Uterus (tissue), 4 donors: ENCODE measurements around the gene KRT73. TPM values are rescaled to one million over a fixed set of nuclear protein-coding genes. Genes with fewer than 3 reads are reported as not detected.

Source experiments
- DNase-seq, 2 donors: peaks; one replicate each; pipeline ENCODE4 v3.0.0-alpha.2; 2019 to 2020
- H3K27ac ChIP-seq, 2 donors: fragments of 200-600 bp; sonication (generic); 1 replicate in 1 of 2; 2 replicates in 1 of 2; pipeline ENCODE4 v1.5.1; 2016 to 2018
- H3K27me3 ChIP-seq, 2 donors: fragments of 200-600 bp; sonication (generic); one replicate each; pipeline ENCODE4 v1.5.1; 2018 to 2019; ENCODE audit warnings: control low read depth in 1 of 2
- H3K36me3 ChIP-seq, 2 donors: fragments of 200-600 bp; sonication (generic); one replicate each; pipeline ENCODE4 v1.5.1; 2019; ENCODE audit warnings: control low read depth in 1 of 2
- H3K4me1 ChIP-seq, 2 donors: fragments of 200-600 bp; sonication (generic); one replicate each; pipeline ENCODE4 v1.5.1; 2018 to 2019; ENCODE audit warnings: control low read depth in 1 of 2
- H3K4me3 ChIP-seq, 2 donors: fragments of 200-600 bp; sonication (generic); 1 replicate in 1 of 2; 2 replicates in 1 of 2; pipeline ENCODE4 v1.5.1; 2018 to 2019; ENCODE audit warnings: mild to moderate bottlenecking in 1 of 2
- H3K9me3 ChIP-seq, 2 donors: fragments of 200-600 bp; sonication (generic); one replicate each; pipeline ENCODE4 v1.5.1; 2019; ENCODE audit warnings: control low read depth in 1 of 2
- POLR2A ChIP-seq, 2 donors: fragments of 450-650 bp; IDR thresholded peaks; one replicate each; pipeline ENCODE4 v1.6.1; 2016; ENCODE audit warnings: antibody characterized with exemption in 2 of 2, mild to moderate bottlenecking in 1 of 2, moderate library complexity in 1 of 2
- intact Hi-C: fragments of 100-400 bp; cut with DNase I; formaldehyde crosslinking; loops from one replicate; pipeline ENCODE4 v1.15.1; 2023; ENCODE audit warnings: low total_unique reads
- total RNA-seq, 4 donors: library from RNA; depleted of rRNA in 3 of 4; stranded (reverse); fragments of >200 nt in 3 of 4; gene quantifications; one replicate each; pipeline versions ENCODE4 v1.1.0 to v1.2.4, GENCODE V29; 2014 to 2023
- TF ChIP-seq, protein P1 (sequence below), 4 experiments: fragments of 200-600 bp in 2 of 4; fragments of 450-650 bp in 2 of 4; sonication (generic) in 2 of 4; IDR thresholded peaks; one replicate each; pipeline ENCODE4 v1.5.1; 2016 to 2019; ENCODE audit warnings: antibody characterized with exemption in 4 of 4, mild to moderate bottlenecking in 2 of 4, moderate library complexity in 1 of 4
- donor health status: DM: yes; HTN: yes; CAD: no.

Gene KRT73
- total RNA-seq, 4 donors from 2014 or later = not detected

DNA sequence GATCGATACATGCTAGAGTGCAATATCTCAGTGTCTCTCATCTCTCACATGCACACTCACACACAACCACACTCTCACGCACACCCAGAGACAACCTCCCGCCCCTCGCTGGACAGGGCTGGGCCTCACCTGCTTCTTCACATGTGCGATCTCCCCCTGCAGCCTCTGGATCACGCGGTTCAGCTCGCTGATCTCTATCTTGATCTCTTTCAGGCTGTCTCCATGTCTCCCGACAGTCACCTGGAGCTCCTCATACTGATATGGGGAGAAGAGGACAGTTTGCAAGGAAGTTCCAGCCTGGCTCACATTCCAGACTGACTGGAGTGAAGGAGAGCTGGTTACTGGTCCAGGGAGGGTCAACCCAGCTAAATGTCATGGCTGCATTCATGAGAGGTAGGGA, 29.2 kb upstream of the KRT73 start:
- no peak for TF ChIP-seq POLR2A (IDR thresholded peaks at IDR 0.05)
- TF ChIP-seq, protein P1, sequence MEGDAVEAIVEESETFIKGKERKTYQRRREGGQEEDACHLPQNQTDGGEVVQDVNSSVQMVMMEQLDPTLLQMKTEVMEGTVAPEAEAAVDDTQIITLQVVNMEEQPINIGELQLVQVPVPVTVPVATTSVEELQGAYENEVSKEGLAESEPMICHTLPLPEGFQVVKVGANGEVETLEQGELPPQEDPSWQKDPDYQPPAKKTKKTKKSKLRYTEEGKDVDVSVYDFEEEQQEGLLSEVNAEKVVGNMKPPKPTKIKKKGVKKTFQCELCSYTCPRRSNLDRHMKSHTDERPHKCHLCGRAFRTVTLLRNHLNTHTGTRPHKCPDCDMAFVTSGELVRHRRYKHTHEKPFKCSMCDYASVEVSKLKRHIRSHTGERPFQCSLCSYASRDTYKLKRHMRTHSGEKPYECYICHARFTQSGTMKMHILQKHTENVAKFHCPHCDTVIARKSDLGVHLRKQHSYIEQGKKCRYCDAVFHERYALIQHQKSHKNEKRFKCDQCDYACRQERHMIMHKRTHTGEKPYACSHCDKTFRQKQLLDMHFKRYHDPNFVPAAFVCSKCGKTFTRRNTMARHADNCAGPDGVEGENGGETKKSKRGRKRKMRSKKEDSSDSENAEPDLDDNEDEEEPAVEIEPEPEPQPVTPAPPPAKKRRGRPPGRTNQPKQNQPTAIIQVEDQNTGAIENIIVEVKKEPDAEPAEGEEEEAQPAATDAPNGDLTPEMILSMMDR (IDR thresholded peaks at IDR 0.05) = no peak
- intact Hi-C loops = no loop called here
- no peaks in the 10 kb centered on the region for H3K4me1 ChIP-seq
- no peak overlapping the region for H3K4me3 ChIP-seq
- no peaks in the 10 kb centered on the region for H3K9me3 ChIP-seq
- H3K27ac ChIP-seq = no peak overlapping the region
- DNase-seq = no peak
- H3K36me3 ChIP-seq = no peaks in the 10 kb centered on the region
- no peaks in the 10 kb centered on the region for H3K27me3 ChIP-seq

DNA sequence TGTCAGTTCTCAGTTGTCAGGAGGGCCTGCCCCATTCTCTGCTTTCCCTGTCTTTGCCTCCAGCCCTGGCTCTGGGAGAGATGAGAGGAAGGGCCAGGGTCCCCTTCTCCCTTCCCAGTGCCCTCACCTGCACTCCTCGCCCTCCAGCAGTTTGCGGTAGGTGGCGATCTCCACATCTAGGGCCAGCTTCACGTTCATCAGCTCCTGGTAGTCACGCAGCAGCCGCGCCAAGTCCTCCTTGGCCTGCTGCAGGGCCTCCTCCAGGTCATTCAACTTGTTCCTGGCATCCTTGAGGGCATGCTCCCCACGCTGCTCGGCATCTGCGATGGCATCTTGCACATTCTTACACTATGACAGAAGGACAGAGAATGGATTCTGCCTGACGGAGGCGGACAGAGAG, 28.3 kb upstream of the KRT73 start:
- DNase-seq = no peak
- no peaks in the 10 kb centered on the region for H3K36me3 ChIP-seq
- no peaks in the 10 kb centered on the region for H3K27me3 ChIP-seq
- no peaks in the 10 kb centered on the region for H3K4me1 ChIP-seq
- H3K4me3 ChIP-seq = no peak overlapping the region
- intact Hi-C loops = no loop called here
- no peaks in the 10 kb centered on the region for H3K9me3 ChIP-seq
- no peak overlapping the region for H3K27ac ChIP-seq
- TF ChIP-seq, protein P1 (IDR thresholded peaks at IDR 0.05) = no peak
- no peak for TF ChIP-seq POLR2A (IDR thresholded peaks at IDR 0.05)

DNA sequence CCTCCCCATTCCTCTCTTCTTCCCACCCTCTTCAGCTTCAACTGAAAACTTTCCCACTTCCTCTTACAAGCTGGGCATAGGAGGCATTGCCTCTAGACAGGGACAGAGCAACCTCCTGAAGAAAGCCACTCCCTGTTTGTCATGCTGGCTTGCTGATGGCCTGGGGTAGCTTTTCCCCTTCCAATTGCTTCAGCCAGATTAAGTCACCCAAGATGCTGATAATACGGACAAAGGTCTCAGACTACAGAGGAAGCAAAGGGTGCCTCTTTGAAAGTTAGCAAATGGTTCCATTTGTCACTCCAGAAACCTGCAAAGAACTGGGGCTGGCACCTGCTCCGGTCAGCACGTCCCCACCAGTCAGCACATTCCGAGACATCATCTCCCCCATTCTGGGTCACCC, 27.6 kb upstream of the KRT73 start:
- no peaks in the 10 kb centered on the region for H3K36me3 ChIP-seq
- no peaks in the 10 kb centered on the region for H3K4me1 ChIP-seq
- no peak for DNase-seq
- H3K9me3 ChIP-seq = no peaks in the 10 kb centered on the region
- TF ChIP-seq POLR2A (IDR thresholded peaks at IDR 0.05) = no peak
- TF ChIP-seq, protein P1 (IDR thresholded peaks at IDR 0.05) = no peak
- H3K27me3 ChIP-seq = no peaks in the 10 kb centered on the region
- intact Hi-C loops = no loop called here
- no peak overlapping the region for H3K27ac ChIP-seq
- H3K4me3 ChIP-seq = no peak overlapping the region

DNA sequence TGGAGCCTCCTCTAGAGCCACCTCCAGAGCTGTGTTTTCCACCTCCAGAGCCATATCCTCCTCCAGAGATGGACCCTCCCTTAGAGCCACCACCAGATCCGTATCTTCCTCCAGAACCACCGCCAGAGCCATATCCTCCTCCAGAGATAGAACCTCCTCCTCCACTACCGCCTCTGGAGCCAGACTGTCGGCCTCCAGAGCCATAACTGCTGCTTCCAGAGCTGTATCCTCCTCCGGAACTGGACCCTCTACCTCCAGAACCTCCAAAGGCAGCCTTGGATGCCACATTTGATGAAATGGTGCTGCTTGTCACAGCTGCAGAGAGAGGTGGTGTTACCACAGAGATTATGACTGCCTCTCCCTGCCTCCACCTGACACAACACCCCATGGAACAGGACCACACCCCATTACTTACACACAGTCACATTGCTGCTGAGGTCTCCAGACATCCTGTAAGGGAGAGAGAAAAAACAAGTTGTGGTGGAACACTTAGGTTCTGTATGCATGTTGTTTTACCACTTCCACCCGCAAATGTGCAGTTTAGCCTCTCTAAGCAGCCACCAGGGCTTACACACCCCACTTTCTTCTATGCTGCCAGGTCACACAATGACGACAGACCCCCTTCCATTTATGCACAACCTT, 26.9 kb upstream of the KRT73 start:
- intact Hi-C loops = no loop called here
- no peaks in the 10 kb centered on the region for H3K4me1 ChIP-seq
- H3K4me3 ChIP-seq = no peak overlapping the region
- H3K9me3 ChIP-seq = no peaks in the 10 kb centered on the region
- H3K36me3 ChIP-seq = no peaks in the 10 kb centered on the region
- H3K27me3 ChIP-seq = no peaks in the 10 kb centered on the region
- no peak overlapping the region for H3K27ac ChIP-seq
- TF ChIP-seq, protein P1 (IDR thresholded peaks at IDR 0.05) = no peak
- TF ChIP-seq POLR2A (IDR thresholded peaks at IDR 0.05) = no peak
- no peak for DNase-seq

DNA sequence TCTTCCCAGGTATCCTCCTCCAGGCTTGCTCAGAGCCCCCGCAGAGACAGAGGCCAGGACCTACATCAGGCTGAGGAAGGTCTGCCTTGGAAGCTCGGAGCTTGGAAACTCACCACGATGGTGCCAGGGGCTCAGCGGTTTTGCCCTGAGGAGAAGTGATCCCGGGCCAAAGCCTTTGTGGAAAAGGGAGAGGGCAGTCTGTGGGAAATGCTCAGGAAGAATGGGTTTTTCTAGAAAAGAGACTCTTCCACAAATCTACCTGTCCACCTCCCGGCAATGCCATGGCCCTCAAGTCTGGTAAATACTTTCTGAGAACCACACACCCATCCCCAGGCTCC, 25.7 kb upstream of the KRT73 start:
- no peaks in the 10 kb centered on the region for H3K4me1 ChIP-seq

More for the DNA sequence above, 25.7 kb upstream of the KRT73 start:
- H3K4me3 ChIP-seq = no peak overlapping the region
- H3K27me3 ChIP-seq = no peaks in the 10 kb centered on the region
- no peak overlapping the region for H3K27ac ChIP-seq
- no peaks in the 10 kb centered on the region for H3K36me3 ChIP-seq
- TF ChIP-seq, protein P1 (IDR thresholded peaks at IDR 0.05) = no peak
- TF ChIP-seq POLR2A (IDR thresholded peaks at IDR 0.05) = no peak
- no peak for DNase-seq
- H3K9me3 ChIP-seq = no peaks in the 10 kb centered on the region
- intact Hi-C loops = no loop called here
